Gastroesophageal sphincter (tissue), 4 donors: ENCODE measurements around the gene RPL28. TPM values are rescaled to one million over a fixed set of nuclear protein-coding genes. Genes with fewer than 3 reads are reported as not detected.

ENCODE experiments used
- ATAC-seq: fragments of 150-250 bp; one replicate; pipeline ENCODE4 v1.9.1; 2016; ENCODE audit warnings: mild to moderate bottlenecking, moderate library complexity
- H3K27ac ChIP-seq, 4 donors: fragments of 200-600 bp; sonication (generic) in 3 of 4; 1 replicate in 3 of 4; 2 replicates in 1 of 4; pipeline ENCODE4 v1.5.1; 2016 to 2019
- H3K27me3 ChIP-seq: fragments of 200-600 bp; sonication (generic); one replicate; pipeline ENCODE4 v1.5.1; 2019
- H3K36me3 ChIP-seq, 2 donors: fragments of 200-600 bp; sonication (generic); one replicate each; pipeline ENCODE4 v1.5.1; 2019; ENCODE audit warnings: control low read depth in 1 of 2
- H3K4me1 ChIP-seq, 3 donors: fragments of 200-600 bp; sonication (generic); 1 replicate in 2 of 3; 2 replicates in 1 of 3; pipeline ENCODE4 v1.5.1; 2016 to 2019; ENCODE audit warnings: control low read depth in 2 of 3
- H3K4me3 ChIP-seq, 2 donors: fragments of 200-600 bp; sonication (generic); one replicate each; pipeline ENCODE4 v1.5.1; 2019; ENCODE audit warnings: mild to moderate bottlenecking in 1 of 2, moderate library complexity in 1 of 2
- H3K9me3 ChIP-seq, 3 donors: fragments of 200-600 bp; sonication (generic); one replicate each; pipeline ENCODE4 v1.5.1; 2017 to 2019; ENCODE audit warnings: control low read depth in 2 of 3
- EP300 ChIP-seq: sonication (generic); formaldehyde crosslinking; IDR thresholded peaks from one replicate; pipeline ENCODE4 v1.6.1; 2017; ENCODE audit warnings: antibody characterized with exemption, mild to moderate bottlenecking
- POLR2A ChIP-seq, 2 donors: fragments of 450-650 bp; IDR thresholded peaks; one replicate each; pipeline ENCODE4 v1.6.1; 2017; ENCODE audit warnings: antibody characterized with exemption in 2 of 2, mild to moderate bottlenecking in 2 of 2, moderate library complexity in 1 of 2
- POLR2AphosphoS5 ChIP-seq: sonication (generic); formaldehyde crosslinking; IDR thresholded peaks from one replicate; pipeline ENCODE4 v1.6.1; 2017; ENCODE audit warnings: antibody characterized with exemption
- WGBS, 2 donors: methylation state at CpG; one replicate each; pipeline ENCODE4 v1.1.5; 2018; ENCODE audit warnings: low coverage in 1 of 2; 5-methylcytosine and 5-hydroxymethylcytosine counted together
- total RNA-seq, 4 donors: library from RNA; depleted of rRNA; stranded (reverse); fragments of >200 nt; gene quantifications; one replicate each; pipeline ENCODE4 v1.1.0, GENCODE V29; 2016
- TF ChIP-seq, protein P1 (sequence below), 4 experiments: fragments of 200-600 bp in 2 of 4; fragments of 450-650 bp in 2 of 4; sonication (generic) in 1 of 4; IDR thresholded peaks; one replicate each; pipeline ENCODE4 v1.5.1; 2017 to 2019; ENCODE audit warnings: antibody characterized with exemption in 4 of 4, mild to moderate bottlenecking in 2 of 4, moderate library complexity in 2 of 4

The RPL28 gene
- total RNA-seq, 4 donors from 2014 or later = 174 to 282 (median 271) TPM

- H3K27ac ChIP-seq = no peak overlapping the region
- H3K4me3 ChIP-seq = no peak overlapping the region
- no peak for ATAC-seq
- no peaks in the 10 kb centered on the region for H3K36me3 ChIP-seq
- H3K9me3 ChIP-seq = no peaks in the 10 kb centered on the region
- peaks cover 0 to 35% (median 2%) of the 10 kb centered on the region in 3 donors for H3K4me1 ChIP-seq
- WGBS, 2 donors = 1% methylated on average over 8 of the region's 72 CpGs; no CpG with 5 or more reads in 1 of the 2 donors
- peaks cover 99% of the 10 kb centered on the region for H3K27me3 ChIP-seq
- TF ChIP-seq POLR2AphosphoS5 (no peak), EP300 (no peak), POLR2A (IDR thresholded peaks at IDR 0.05) (no peak)
- TF ChIP-seq, protein P1, sequence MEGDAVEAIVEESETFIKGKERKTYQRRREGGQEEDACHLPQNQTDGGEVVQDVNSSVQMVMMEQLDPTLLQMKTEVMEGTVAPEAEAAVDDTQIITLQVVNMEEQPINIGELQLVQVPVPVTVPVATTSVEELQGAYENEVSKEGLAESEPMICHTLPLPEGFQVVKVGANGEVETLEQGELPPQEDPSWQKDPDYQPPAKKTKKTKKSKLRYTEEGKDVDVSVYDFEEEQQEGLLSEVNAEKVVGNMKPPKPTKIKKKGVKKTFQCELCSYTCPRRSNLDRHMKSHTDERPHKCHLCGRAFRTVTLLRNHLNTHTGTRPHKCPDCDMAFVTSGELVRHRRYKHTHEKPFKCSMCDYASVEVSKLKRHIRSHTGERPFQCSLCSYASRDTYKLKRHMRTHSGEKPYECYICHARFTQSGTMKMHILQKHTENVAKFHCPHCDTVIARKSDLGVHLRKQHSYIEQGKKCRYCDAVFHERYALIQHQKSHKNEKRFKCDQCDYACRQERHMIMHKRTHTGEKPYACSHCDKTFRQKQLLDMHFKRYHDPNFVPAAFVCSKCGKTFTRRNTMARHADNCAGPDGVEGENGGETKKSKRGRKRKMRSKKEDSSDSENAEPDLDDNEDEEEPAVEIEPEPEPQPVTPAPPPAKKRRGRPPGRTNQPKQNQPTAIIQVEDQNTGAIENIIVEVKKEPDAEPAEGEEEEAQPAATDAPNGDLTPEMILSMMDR (IDR thresholded peaks at IDR 0.05) = no peak
Observed at GRCh38 chr19:55442372-55442961, 56.7 kb downstream of the RPL28 start.

- Histone ChIP-seq H3K4me1 (peaks cover 0 to 35% (median 2%) of the 10 kb centered on the region in 3 donors), H3K4me3 (no peak within 1 kb of the TSS), H3K27ac (no peak within 1 kb of the TSS), H3K27me3 (peaks cover 94% of the 10 kb centered on the region), H3K9me3 (no peaks in the 10 kb centered on the region), H3K36me3 (no peaks in the 10 kb centered on the region)
- no peak for ATAC-seq
- TF ChIP-seq POLR2AphosphoS5 (no peak), POLR2A (IDR thresholded peaks at IDR 0.05) (no peak)
- WGBS, 2 donors = 1 to 2% methylated on average over 15 to 41 of the region's 43 CpGs
Observed at GRCh38 chr19:55443045-55443823, 57.5 kb downstream of the RPL28 start, which contains the start of gene SHISA7. SHISA7 (minus strand) TSS chr19:55443300; CDS start chr19:55442863, 437 bp downstream.

GRCh38 chr19:55443824-55444480, 58.2 kb downstream of the RPL28 start:
- Histone ChIP-seq H3K36me3 (no peaks in the 10 kb centered on the region), H3K4me1 (peaks cover 0 to 35% (median 2%) of the 10 kb centered on the region in 3 donors), H3K4me3 (no peak overlapping the region), H3K27ac (no peak overlapping the region), H3K9me3 (no peaks in the 10 kb centered on the region), H3K27me3 (peaks cover 88% of the 10 kb centered on the region)
- ATAC-seq = no peak
- TF ChIP-seq POLR2AphosphoS5 (no peak), EP300 (no peak), POLR2A (IDR thresholded peaks at IDR 0.05) (no peak)
- TF ChIP-seq, protein P1 (IDR thresholded peaks at IDR 0.05) = no peak
- 37 to 50% methylated on average over 10 to 16 of the region's 18 CpGs for WGBS, 2 donors

DNA sequence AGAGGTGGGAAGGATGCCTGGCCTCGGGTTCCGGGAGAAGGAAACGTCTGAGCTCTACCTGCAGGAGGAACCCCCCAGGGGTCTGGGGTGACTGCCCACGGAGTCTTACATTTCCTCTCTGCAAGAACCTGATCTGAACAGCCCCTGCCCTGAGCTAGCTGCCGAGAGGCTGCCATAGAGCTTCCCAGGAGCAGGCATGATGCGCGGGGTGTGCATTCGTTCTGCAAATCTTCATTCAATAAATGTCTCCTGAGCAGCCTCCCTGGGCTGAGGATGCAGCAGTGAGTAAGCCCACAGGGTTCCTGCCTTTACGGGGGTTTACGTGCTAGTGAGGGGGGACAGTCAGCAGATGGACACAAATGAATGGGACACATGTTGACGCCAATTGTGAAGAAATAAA, 58.9 kb downstream of the RPL28 start:
- TF ChIP-seq POLR2A (IDR thresholded peaks at IDR 0.05) = no peak
- no peak for TF ChIP-seq POLR2AphosphoS5

GRCh38 chr19:55446060-55446459, 60.3 kb downstream of the RPL28 start:
- ATAC-seq = no peak
- no peaks in the 10 kb centered on the region for H3K9me3 ChIP-seq
- WGBS, 2 donors = 63 to 72% methylated on average over 6 to 7 of the region's 8 CpGs
- peaks cover 86% of the 10 kb centered on the region for H3K27me3 ChIP-seq
- no peaks in the 10 kb centered on the region for H3K36me3 ChIP-seq
- peaks cover 0 to 27% (median 3%) of the 10 kb centered on the region in 3 donors for H3K4me1 ChIP-seq
- TF ChIP-seq, protein P1 (IDR thresholded peaks at IDR 0.05) = no peak
- TF ChIP-seq POLR2AphosphoS5 (no peak), POLR2A (IDR thresholded peaks at IDR 0.05) (no peak), EP300 (no peak)
- no peak overlapping the region for H3K4me3 ChIP-seq
- no peak overlapping the region for H3K27ac ChIP-seq

More for the DNA sequence above, 58.9 kb downstream of the RPL28 start:
- no peak for ATAC-seq
- H3K4me1 ChIP-seq = peaks cover 0 to 35% (median 2%) of the 10 kb centered on the region in 3 donors
- H3K36me3 ChIP-seq = no peaks in the 10 kb centered on the region
- no peaks in the 10 kb centered on the region for H3K9me3 ChIP-seq
- H3K27ac ChIP-seq = no peak overlapping the region
- H3K4me3 ChIP-seq = no peak overlapping the region
- 42% methylated on average over 10 of the region's 11 CpGs; no CpG with 5 or more reads in 1 of the 2 donors for WGBS, 2 donors
- H3K27me3 ChIP-seq = peaks cover 88% of the 10 kb centered on the region
